HG03159 (cell line): ENCODE results near the gene BICRAL.
"Not testable (repeated sequence)": the region's sequence is repeated elsewhere in the genome, so short reads cannot be mapped to it uniquely, and the experiment has no call there.

Experiments
- ATAC-seq: cut with Tn5 transposase; IDR thresholded peaks from one replicate; pipeline ENCODE4 v1.9.1; 2021; ENCODE audit warnings: mild to moderate bottlenecking, moderate library complexity; ENCODE audit not compliant: unreplicated experiment

Gene BICRAL

DNA sequence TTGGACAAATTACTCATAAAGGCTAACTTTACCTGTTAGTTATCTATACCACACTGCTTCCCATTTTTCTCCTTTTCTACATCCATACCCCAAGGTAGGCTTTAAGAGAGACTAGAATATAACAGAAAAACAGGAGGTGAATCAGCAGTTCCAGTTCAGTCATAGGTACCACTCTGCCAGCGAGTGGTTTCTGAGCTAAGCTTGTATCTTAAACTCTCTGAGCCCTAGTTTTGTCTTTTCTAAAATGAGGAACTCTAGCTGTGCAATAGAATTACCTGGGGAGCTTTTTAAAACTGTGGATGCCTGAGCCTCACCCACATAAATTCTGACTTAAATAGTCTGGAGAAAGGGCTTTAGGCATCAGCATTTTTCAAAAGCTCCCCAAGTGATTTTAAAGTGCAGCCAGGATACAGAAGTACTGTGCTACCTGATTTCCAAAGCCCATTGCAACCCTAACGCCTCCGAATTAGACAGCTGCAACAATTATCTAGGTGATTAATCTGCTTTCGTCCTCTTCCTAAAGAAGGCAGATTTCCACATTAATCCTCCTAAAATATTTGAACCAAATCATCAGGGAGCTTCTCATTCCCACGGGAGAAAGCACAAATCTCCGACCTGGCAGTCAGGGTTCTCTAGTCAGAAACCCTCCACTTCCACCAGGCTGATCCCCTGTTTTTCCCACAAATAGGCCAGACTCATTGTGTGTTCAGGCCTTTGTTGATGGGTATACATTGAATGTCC lies 60.2 kb downstream of the BICRAL start:
- ATAC-seq: no peak

DNA sequence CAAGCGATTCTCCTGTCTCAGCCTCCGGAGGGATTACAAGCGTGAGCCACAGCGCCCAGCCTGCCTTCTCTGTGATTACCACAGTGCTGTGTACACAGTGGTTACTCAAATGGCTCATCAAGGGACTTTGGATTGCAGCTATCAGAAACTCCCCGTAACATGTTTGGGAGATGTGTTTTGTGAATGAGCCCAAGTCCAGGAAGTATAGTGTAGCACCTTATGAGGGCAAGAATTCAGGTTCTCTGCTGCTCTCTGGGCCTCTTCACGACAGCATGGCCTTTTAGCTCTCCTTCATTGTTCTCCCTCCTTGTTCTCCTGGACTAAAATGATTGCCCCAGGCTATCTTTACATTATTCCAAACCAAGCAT lies 63.5 kb downstream of the BICRAL start:
- no peak for ATAC-seq

DNA sequence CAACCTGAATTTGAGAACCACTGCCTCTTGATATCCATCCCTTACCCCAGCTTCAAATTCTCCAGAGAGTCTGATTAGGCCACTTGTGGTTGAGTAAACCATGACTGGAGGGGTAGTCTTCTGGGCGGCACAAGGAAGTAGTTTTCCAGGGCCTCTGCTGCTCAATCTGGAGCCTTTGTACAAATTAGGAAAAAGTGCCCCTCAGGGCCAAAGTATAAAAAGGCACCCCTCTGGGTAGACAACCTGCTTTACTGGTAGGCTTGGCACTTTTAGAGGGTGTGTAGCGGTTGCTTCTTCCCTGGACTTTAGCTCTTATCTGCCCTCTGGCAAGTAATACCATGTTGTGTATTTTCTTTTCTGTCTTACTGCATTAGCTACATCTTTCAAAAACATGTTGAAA lies 64.7 kb downstream of the BICRAL start:
- no peak for ATAC-seq

DNA sequence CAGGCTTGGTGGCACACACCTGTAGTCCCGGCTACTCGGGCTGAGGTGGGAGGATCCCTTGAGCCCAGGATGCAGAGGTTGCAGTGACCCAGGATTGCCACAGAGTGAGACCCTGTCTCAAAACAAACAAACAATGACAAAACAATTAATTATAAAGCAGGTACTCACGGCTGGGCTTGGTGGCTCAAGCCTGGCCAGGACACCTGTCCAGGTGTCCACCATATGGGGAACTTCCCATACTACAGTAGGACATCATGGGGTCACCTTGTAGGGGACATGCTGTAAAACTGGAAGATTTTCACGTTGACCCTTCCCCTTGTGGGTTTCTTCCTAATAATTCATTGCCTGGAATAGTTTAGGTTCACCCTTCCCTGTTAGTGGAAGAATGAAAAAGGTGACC lies 66.8 kb downstream of the BICRAL start:
- ATAC-seq: no peak

DNA sequence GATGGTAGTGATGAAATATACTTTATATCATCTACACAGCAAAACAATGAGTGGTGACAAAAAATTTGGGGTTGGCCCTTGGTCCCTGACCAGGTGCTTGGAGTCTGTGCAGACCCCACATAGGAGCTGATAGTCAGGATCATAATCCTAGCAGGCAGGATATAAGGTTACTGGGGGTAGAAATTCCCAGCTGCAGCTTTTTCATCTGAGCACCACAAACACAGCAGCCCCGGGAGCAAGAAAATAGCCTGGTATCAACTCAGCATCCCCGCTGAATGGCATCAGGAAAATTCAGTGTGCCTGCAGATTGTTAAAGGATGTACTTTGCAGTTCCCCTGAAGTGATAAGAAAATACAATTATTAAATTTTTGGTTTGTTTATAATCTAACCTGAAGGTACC lies 69.7 kb downstream of the BICRAL start:
- no peak for ATAC-seq

DNA sequence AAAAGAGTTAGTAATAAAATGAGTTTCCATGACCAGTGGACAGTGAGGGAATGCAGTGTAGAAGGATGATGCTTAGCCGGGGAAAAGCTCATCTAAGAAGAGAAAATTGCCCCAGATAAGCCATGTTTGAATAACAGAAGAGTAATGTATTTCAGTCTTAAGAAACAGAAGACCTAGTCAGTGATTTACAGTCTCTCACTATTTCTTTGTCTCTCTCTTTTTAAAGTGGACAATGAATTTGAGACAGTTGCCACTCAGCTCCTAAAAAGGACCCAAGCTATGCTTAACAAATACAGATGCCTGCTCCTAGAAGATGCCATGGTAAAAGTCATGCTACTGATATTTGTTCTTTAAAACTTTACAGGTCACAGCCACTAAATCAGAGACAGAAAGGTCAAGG lies 78.2 kb downstream of the BICRAL start:
- no peak for ATAC-seq

DNA sequence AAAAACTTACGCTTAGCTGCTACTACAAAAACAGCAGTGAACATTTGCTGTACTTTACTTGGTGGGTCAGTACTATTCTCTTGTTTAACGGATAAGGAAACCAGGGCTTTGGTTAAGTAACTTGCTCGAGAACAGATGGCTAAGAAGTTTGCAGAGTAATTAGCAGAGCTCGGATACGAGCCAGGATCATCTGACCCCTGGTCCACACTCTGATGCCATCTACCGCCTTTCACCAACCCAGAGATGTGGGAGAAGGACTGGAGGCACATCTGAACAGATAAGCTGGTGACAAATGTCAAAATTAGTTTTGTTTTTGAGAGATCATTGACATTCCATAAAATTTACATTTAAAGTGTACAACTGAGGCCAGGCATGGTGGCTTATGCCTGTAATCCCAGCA lies 78.6 kb downstream of the BICRAL start:
- no peak for ATAC-seq

DNA sequence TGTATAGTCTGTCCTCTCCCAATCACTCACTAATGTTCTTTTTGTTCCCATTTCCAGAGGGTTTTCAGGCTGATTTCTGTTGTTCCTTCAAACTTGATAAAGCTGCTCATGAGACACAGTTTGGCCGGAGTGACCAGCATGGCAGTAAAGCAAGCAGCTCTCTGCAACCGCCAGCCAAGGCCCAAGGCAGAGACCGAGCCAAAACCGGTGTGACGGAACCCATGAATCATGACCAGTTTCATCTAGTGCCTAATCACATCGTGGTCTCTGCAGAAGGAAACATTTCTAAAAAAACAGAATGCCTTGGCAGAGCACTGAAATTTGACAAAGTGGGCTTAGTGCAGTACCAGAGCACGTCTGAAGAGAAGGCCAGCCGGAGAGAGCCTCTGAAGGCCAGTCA lies 82.8 kb downstream of the BICRAL start:
- no peak for ATAC-seq

DNA sequence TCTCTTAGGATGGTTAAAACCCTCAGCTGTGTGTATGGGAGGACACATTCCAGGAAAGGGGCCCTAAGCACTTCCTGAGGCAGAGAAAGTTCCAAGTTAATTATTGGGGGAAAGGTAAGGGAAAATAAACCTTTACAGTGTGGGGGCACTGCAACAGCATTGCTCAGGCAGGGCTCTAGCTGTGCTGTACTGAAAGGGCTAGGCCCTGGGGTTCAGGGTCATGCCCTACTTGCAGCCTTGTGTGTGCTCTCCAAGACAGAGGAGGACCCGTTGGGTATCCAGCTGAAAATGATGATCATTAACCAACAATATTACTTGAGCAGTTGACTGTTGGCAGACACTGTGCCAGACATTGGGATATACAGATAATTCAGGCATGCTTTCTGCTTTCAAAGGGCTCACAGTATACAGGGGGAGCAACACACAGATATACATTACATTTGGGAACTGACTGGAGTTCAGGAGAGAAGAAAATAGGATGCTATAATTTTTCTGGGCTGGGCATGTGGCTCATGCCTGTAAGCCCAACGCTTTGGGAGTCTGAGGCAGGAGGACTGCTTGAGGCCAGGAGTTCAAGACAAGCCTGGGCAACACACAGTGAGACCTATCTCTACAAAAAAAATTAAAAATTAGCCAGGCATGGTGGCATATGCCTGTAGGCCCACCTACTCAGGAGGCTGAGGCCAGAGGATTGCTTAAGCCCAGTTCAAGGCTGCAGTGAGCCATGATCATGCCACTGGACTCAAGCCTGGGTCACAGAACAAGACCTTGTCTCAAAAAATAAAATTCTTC lies 88.5 kb downstream of the BICRAL start:
- no peak for ATAC-seq

DNA sequence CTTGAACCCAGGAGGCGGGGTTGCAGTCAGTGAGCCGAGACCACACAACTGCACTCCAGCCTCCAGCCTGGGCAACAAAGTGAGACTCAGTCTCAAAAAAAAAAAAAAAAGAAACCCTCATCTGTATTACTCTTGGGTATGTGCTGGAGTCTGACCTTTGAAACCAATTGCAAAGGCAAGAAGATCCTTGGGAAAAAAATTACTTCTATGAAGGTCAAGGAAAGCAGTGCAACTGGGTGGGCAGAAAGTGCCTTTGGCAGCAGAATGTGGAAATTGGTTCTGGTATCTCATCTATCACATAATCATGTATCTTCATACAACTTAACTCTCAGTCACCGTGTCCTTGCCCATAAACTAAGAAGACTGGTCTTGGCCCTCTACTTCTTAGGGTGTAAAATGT lies 89.9 kb downstream of the BICRAL start:
- no peak for ATAC-seq

DNA sequence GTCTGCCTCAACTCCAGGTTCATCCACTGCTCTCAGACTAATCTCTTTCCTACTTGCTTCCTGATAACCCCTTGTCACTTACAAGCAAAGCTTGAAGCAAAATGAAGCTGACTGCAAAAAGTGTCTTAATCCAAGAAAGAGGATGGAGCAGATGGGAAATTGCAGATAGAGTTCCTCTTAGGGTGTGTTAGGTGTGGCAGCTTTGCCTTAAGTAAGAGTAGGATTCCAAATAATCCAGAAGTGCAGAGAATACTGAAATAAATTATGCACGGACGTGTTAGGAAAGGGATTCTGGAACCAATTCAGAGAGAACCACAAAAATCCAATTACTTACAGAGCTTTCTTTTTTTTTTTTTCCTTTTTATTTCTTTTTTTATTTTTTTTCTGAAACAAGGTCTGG lies 91.5 kb downstream of the BICRAL start:
- ATAC-seq: no peak

DNA sequence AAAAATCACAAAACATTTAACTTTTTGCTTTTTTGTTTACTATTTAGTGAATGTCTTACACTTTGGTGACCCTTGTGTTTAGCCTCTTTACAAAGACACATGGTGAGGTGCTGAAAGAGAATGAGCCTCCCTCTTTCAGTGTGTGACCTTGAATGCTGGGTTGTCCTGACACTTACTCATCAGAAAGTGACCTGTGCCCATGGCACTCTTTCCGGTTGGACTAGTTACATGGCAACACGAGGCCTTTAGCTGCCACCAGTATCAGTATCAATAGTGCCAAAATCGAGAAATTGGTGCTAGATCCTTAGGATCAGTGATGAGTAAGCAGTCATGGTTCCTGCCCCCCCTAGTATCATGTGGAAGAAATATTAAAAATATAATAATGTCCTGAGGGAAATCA lies 95.8 kb downstream of the BICRAL start:
- no peak for ATAC-seq

DNA sequence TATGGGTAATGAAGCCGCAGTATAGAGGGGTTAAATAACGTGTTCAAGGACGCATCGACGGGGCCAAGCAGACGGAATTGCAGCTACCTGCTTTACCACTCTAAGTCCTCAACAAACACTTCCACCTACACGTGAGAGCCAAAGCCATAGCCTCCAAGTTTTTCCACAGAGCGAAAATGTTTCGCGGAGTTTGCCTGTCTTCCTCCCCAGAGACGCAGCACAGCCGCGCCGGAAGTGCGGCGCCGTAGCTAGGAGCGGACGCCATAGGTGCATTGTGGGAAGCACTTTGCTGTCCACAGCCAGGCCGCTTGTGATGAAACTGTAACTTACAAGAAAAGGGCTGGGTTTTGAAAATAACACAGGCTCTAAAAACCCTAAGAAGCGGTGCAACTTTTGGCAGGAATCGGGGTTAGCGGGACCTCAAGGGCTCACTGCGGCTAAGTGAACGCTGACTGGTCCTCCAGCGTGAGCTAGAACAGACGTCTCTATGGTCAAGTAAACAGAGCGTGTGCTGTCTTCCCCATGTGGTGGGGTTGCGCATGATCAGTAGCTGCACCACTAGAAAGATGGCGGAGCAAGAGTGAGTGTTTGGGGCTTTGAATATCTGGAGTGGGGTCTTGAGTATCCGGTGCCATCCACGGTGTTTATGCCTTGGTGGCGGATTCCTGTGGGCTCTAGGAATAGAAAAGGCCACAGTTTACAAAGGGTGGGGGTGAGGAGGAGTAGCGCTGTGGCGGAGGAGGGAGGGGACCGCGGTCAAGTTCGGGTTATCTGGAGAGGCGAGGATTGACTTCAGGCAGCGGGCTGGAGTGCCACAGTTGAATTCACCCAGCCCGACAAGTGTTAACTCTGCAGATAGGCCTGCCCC lies 97.8 kb downstream of the BICRAL start, which contains the start of gene RPL7L1:
Gene RPL7L1 (plus strand): TSS at position 245 of the 868 bp plus-strand sequence. CDS start 295 bp downstream, at position 540.
- peak; percentile 74 for ATAC-seq

DNA sequence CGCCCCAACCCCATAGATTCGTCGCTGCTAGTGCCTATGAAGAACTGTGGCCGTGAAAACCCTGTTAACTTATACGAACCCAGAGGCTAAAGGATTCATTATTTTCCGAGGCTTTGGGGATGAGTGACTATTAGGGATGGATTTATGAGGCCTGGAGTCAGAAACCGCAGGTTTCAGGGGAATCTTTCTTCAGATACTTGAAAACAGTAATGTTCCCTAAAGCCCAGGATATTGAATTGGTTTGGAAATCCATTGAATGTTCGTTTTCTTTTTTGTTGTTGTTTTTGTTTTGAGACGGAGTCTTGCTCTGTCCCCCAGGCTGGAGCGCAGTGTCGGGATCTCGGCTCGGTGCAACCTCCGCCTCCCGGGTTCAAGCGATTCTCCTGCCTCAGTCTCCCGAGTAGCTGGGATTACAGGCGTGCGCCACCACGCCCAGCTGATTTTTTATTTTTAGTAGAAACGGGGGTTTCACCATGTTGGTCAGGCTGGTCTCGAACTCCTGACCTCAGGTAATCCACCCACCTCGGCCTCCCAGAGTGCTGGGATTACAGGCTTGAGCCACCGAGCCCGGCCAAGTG lies 98.5 kb downstream of the BICRAL start:
- not testable (repeated sequence) for ATAC-seq

DNA sequence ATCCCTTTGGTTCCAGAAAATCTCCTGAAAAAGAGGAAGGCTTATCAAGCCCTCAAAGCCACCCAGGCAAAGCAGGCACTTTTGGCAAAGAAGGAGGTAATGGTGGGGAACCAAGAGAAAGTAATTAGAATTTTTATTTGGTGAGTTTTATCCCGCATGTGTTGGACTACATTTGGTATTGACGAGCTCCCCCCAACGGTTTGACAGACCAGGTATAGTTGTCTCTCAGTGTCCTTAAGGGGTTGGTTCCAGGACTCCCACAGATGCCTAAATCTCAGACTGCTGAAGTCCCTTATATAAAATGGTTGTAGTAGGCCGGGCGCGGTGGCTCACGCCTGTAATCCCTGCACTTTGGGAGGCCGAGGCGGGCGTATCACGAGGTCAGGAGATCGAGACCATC lies 99.0 kb downstream of the BICRAL start:
- not testable (repeated sequence) for ATAC-seq

DNA sequence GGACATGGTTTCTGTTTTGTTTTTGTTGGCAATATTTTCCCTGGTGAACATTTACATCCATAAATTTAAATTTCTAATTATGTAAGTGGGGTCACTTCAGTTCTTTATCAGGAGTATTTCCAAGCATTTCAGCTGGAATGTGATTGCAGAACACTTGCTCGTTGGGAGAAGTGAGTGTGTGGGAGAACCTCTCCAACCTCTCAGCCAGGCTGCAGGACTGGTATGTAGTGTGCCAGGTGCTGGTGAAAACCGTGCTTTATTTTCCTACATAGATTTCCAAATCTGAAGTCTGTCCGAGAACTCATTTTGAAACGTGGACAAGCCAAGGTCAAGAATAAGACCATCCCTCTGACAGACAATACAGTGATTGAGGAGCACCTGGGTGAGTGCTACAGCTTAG lies 103.8 kb downstream of the BICRAL start:
- no peak for ATAC-seq

DNA sequence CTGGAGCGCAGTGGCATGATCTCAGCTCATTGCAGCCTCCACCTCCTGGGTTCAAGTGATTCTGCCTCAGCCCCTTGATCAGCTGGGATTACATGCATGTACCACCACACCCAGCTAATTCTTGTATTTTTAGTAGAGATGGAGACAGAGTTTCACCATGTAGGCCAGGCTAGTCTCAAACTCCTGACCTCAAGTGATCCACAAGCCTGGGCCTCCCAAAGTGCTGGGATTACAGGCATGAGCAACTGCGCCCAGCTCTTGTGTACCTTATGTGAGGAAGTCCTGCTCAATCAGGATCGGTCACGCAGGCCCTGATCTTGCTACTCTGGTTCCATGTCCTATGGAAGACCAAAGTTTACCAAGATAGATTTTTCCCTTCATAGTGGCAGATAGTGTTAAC lies 106.3 kb downstream of the BICRAL start:
- ATAC-seq: not testable (repeated sequence)

DNA sequence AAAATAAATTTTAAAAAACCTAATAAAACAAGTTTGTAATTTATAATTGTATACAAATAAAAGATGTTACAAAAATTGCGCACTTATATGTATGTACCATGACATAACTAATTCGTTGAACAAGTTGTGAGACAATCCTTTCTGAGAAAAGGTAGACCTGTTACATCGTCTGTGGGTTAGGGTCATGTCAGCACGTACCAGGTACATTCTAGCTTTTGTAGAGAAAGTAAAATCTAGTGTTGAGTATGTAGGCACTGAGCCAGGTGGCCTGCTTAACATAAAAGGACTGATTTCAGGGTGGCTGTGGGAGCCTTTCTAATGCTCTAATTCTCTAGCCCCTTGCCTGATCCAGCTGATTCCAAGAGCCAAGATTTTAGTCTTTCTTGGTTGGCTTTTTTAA lies 108.0 kb downstream of the BICRAL start:
- ATAC-seq: no peak

DNA sequence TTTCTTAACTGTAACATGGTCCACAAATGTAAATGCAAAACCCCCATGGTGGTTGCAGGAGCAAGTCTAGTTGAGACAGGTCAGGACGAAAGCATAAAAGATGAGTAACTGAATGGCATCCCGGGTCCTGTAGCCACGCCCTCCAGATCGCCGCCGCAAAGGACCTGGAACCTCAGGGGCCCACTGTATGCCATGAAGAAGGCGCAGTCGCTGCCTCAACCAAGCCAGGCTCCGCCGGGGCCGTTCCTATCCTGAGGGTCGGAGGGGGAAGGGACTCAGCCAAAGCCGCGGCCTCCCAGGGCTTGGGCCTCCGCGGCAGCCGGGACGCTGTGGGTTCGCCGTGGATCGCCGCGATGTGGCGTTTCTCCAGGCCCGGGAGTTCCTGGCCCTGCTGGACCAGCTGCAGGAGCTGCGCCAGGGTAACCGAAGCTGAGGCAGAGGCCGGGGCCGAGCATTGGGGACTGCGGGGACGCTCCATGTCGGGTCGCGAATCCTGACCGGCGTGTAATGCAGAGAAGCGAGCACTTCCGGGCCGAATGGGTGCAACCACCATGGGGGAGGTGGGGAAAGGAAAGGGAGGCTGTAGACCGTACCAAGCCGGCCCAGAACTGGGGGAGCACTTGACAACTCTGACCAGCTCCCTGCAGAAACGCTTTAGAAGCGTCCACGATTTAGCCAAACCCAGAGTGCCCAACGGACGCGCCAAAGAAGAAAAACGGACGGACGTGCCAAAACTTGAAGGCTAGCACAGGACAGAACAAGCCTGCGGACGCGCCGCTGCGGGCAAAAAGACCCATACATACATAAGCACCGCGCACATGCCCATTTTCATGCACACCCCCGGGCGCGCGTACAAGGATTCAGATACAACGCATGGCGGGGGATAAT lies 108.7 kb downstream of the BICRAL start:
- ATAC-seq: peak; percentile 89

DNA sequence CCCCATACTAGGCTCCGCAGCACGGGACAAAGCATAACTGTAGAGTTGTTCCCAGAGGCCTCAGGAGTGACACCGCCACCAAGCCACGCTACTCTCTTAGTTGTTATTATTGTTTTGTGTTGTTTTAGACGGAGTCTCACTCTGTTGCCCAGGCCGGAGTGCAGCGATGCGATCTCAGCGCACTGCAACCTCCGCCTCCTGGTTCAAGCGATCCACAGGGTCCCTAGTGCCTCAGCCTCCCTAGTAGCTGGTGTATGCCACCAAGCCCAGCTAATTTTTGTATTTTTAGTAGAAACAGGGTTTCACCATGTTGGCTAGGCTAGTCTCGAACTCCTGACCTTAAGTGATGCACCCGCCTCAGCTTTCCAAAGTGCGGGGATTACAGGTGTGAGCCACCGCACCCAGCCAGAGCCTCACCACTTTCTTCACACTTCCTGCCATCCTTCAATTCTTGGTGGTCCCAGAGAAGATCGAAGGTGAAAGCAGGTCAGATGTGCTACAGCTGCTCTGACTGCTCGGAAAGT lies 109.4 kb downstream of the BICRAL start:
- no peak for ATAC-seq
